ENCODE data around the gene MCM8.

The MCM8 gene

GRCh38 chr20:6040540-6040939 lies 90.1 kb downstream of the MCM8 start:
- no peak for DNase-seq (ENCODE audit: low read depth in 4 of 4, low spot score in 1 of 4)

GRCh38 chr20:6040958-6041807 lies 90.7 kb downstream of the MCM8 start:
- no peak for DNase-seq (ENCODE audit: low read depth in 4 of 4, low spot score in 1 of 4)

- DNase-seq (ENCODE audit: low read depth in 4 of 4, low spot score in 1 of 4), result no peak
These were observed 91.4 kb downstream of the MCM8 start for GRCh38 chr20:6041808-6042265.

DNA sequence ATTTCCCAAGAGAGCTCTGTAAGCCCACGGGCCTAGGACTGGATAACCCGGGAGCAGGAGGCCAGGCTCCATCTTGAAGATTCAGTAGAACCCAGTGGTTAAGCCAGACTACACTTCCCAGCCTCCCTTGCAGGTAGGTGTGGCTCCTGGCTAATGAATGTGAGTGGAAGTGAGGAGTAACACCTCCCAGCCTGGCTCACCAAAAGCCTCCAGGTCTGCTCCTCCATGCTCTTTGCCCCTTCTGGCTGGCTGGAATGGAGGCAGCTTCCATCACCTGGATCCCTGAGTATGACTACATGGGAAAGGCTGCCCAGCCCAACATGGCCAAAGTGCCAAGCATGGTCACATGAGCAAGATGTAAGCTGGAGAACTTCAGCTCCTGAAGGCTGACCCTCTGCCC lies 93.7 kb downstream of the MCM8 start:
- no peak for DNase-seq (ENCODE audit: low read depth in 4 of 4, low spot score in 1 of 4)

GRCh38 chr20:6045566-6045965 lies 95.1 kb downstream of the MCM8 start:
- no peak for DNase-seq (ENCODE audit: low read depth in 4 of 4, low spot score in 1 of 4)

- no peak for DNase-seq (ENCODE audit: low read depth in 4 of 4, low spot score in 1 of 4)
These were observed 96.0 kb downstream of the MCM8 start for GRCh38 chr20:6046432-6046831.

DNA sequence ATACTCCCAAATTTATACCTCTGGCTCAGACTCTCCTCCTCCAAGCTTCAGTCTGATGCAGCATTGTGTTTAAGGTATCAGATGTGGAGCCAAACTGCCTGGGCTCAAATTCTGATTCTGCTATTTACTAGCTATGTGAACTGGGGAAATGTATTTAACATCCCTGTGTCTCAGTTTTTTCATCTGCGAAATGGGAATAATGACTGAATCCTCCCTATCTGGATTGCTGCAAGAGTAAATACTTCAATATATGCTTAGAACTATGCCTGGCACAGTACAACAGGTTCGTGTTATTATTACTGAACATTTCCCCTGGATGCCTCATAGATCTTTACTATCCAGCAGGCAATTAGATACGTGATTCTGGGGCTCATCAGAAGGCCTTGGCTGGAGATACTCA lies 97.9 kb downstream of the MCM8 start:
- DNase-seq (ENCODE audit: low read depth in 4 of 4, low spot score in 1 of 4), result no peak
